Thyroid gland (tissue), 4 donors: ENCODE data around the gene CDR2.

Experiments used
- CTCF ChIP-seq, 6 experiments: fragments of 200-600 bp in 3 of 6; fragments of 450-650 bp in 3 of 6; sonication (generic) in 3 of 6; IDR thresholded peaks; one replicate each; pipeline ENCODE4 v1.5.1; 2016 to 2019; ENCODE audit warnings: antibody characterized with exemption in 6 of 6, mild to moderate bottlenecking in 2 of 6, inconsistent platforms in 1 of 6, moderate library complexity in 1 of 6
- POLR2A ChIP-seq, 2 donors: fragments of 450-650 bp; IDR thresholded peaks; one replicate each; pipeline ENCODE4 v1.6.1; 2017; ENCODE audit warnings: antibody characterized with exemption in 2 of 2, mild to moderate bottlenecking in 2 of 2, moderate library complexity in 1 of 2

DNA sequence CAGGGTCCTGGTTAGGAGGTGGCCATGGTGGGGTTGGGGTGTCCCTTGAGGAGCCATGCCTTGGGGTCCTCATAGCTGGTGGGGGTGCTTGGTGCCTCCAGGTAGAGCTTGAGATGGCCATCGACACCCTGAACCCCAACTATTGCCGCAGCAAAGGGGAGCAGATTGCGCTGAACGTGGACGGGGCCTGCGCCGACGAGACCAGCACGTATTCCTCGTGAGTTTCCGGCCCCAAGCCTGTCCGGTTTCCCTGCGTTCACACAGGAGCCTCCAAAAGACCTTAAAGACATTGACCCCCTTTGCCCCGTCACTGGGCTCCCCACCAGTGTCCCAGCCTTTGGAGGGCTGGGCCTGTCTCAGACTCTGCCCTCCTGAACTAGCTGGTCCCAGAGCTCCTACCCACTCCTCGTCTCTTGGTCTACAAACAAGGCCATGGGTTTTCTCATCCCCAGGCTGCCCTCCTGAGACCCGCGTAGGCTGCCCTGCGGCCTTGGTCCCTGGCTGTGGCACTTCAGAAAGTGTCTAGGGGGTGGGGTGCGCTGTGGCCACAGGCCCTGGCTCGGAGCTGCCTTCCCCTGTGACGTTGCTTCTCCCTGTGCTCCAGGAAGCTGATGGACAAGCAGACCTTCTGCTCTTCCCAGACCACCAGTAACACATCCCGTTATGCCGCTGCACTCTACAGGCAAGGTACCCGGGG is 65.4 kb downstream of the CDR2 start:
- TF ChIP-seq POLR2A (IDR thresholded peaks at IDR 0.05): no peak
- TF ChIP-seq CTCF (IDR thresholded peaks at IDR 0.05): no peak
